WERI-Rb-1 (cell line): Measurements from ENCODE around the gene MYD88.
A peak's percentile ranks its signal among the peaks of the same experiment; 100 is the strongest.
"Not testable (repeated sequence)": the region's sequence is repeated elsewhere in the genome, so short reads cannot be mapped to it uniquely, and the experiment has no call there.

Source experiments
- DNase-seq: peaks from one replicate; pipeline ENCODE4 v3.0.0-alpha.2; 2020
- H3K27ac ChIP-seq: fragments of 250-450 bp; sonication (Bioruptor Pico); 2 replicates; pipeline ENCODE4 v1.5.1; 2020; ENCODE audit warnings: mild to moderate bottlenecking, moderate library complexity
- H3K27me3 ChIP-seq: fragments of 250-450 bp; sonication (Bioruptor Pico); 2 replicates; pipeline ENCODE4 v1.5.1; 2021; ENCODE audit warnings: mild to moderate bottlenecking, low read depth, moderate library complexity; ENCODE audit not compliant: insufficient read depth, severe bottlenecking
- H3K36me3 ChIP-seq: fragments of 250-450 bp; sonication (Bioruptor Pico); 2 replicates; pipeline ENCODE4 v1.5.1; 2020; ENCODE audit warnings: mild to moderate bottlenecking, moderate library complexity
- H3K4me3 ChIP-seq: 2 replicates; pipeline ENCODE4 v1.5.1; 2011; ENCODE audit warnings: low read depth, mild to moderate bottlenecking, control low read depth, low read length
- H3K9me3 ChIP-seq: fragments of 250-450 bp; sonication (Bioruptor Pico); 2 replicates; pipeline ENCODE4 v1.5.1; 2021; ENCODE audit warnings: mild to moderate bottlenecking, moderate library complexity; ENCODE audit not compliant: severe bottlenecking
- TF ChIP-seq, protein P1 (sequence below): IDR thresholded peaks from 2 replicates; pipeline ENCODE4 v1.5.1; 2011; ENCODE audit warnings: low read depth, mild to moderate bottlenecking, control low read depth, inconsistent platforms, low read length

The MYD88 gene

DNA sequence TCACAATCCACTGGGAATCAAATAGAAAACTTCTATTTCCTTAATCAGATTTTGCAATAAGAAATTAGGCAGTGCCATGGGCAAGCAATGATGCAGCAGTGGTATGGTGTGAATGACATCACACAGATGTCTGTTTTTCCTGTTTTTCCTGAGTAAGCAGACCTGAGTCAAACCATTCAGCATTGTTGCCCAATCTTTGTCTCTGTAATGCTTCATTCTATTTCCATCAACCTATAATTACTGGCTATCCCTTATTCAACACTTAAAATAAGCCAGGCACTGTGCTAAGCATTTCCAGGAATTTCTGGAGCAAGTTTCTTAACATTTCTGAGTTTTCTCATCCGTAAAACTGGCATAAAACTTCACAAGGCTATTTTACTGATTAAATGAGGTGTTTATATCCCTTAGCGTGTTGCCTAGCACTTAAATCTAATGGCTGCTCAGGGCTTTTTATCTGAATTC, 15.6 kb downstream of the MYD88 start:
- DNase-seq: no peak
- H3K4me3 ChIP-seq: no peak overlapping the region
- TF ChIP-seq, protein P1, sequence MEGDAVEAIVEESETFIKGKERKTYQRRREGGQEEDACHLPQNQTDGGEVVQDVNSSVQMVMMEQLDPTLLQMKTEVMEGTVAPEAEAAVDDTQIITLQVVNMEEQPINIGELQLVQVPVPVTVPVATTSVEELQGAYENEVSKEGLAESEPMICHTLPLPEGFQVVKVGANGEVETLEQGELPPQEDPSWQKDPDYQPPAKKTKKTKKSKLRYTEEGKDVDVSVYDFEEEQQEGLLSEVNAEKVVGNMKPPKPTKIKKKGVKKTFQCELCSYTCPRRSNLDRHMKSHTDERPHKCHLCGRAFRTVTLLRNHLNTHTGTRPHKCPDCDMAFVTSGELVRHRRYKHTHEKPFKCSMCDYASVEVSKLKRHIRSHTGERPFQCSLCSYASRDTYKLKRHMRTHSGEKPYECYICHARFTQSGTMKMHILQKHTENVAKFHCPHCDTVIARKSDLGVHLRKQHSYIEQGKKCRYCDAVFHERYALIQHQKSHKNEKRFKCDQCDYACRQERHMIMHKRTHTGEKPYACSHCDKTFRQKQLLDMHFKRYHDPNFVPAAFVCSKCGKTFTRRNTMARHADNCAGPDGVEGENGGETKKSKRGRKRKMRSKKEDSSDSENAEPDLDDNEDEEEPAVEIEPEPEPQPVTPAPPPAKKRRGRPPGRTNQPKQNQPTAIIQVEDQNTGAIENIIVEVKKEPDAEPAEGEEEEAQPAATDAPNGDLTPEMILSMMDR: no peak
- no peaks in the 10 kb centered on the region for H3K9me3 ChIP-seq
- no peaks in the 10 kb centered on the region for H3K27me3 ChIP-seq
- no peaks in the 10 kb centered on the region for H3K36me3 ChIP-seq
- no peak overlapping the region for H3K27ac ChIP-seq

DNA sequence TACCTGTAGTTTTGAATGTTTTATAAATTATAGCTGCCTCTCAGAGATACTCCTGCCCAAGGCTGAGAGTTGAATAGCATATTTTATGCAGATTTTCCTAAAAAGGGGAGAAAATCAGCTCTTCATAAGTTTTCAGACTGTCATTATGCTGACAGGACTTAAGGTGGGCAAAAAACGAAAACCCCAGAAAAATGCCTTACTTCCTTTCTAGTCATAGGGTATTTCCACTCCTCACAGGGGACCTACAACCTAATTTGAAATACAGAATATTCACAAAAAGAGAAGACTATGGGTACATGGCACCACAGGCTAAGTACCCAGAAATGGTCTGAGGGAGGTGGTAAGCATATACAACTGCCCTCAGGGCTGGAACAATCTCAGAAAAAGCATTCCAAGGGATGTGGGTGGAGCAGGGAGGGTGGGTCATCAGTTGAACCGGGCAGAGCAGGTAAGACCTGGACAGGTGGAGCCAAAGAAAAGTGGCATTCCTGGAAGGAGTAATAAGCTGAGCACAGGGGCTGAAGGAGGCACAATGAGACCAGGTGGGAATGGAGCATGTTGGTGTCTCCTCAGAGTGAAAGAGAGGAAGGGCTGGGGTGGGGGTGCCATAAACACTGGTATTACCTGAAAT, 16.3 kb downstream of the MYD88 start:
- Histone ChIP-seq H3K27me3 (no peaks in the 10 kb centered on the region), H3K36me3 (no peaks in the 10 kb centered on the region), H3K4me3 (no peak overlapping the region), H3K9me3 (no peaks in the 10 kb centered on the region), H3K27ac (no peak overlapping the region)
- no peak for DNase-seq
- TF ChIP-seq, protein P1: no peak

DNA sequence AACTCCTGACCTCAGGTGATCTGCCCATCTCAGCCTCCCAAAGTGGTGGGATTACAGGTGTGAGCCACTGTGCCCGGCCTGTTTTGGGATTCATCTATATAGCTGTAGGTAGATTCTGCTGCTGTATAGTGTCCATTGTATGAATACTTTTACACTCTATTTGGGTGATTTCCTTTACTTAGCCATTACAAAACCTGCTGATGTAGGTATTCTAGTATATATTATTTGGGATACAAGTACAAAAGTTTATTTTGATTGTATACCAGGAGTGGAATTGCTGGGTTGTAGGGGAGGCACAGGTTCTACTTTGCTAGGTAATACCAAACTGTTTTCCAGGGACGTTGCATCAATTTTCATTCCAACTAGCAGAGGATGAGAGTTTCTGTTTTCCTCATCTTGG, 17.4 kb downstream of the MYD88 start:
- TF ChIP-seq, protein P1: no peak
- Histone ChIP-seq H3K4me3 (no peak overlapping the region), H3K27ac (no peak overlapping the region), H3K36me3 (no peaks in the 10 kb centered on the region), H3K27me3 (no peaks in the 10 kb centered on the region), H3K9me3 (no peaks in the 10 kb centered on the region)
- DNase-seq: no peak

DNA sequence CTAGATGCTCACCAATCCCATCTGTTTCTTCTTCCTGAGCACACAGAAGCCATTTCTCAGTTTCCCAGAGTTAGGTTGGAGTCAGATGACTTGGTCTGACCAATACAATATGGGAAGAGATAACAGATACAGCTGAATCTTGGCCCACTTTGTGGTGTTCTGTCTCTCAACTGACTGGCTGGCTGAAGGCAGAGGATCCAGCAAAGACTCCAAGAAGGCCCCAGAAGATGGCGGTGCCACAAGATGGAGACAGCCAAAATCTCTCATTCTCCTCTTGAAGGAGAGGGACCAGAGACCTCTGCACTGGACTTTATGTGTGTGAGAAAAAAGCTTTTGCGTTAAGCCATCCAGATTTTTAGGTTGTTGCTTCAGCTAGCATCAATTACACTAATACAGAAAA, 18.7 kb downstream of the MYD88 start:
- H3K27me3 ChIP-seq: no peaks in the 10 kb centered on the region
- H3K4me3 ChIP-seq: no peak overlapping the region
- TF ChIP-seq, protein P1: no peak

DNA sequence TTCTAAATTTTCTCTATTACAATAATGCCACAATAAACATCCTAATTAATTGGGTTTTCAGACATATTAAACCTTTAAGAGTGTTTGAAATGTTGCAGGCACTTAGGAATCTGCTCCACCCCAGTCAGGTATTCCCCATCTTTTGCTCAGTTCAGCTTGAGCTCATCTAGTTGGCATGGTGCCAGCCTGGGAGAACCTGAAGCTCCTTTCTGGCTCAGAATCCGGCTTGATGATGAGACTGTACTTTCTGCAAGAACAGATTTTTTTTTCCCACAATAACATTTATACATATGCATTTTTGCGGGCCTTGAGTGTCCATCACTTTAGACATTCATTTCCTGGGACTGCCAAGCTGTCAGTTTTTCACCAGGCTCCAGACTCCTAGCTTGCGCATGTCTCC, 19.1 kb downstream of the MYD88 start:
- DNase-seq: no peak
- H3K27me3 ChIP-seq: no peaks in the 10 kb centered on the region
- no peaks in the 10 kb centered on the region for H3K9me3 ChIP-seq
- H3K4me3 ChIP-seq: no peak overlapping the region
- H3K27ac ChIP-seq: no peak overlapping the region
- H3K36me3 ChIP-seq: no peaks in the 10 kb centered on the region
- TF ChIP-seq, protein P1: no peak

More for the DNA sequence above, 18.7 kb downstream of the MYD88 start:
- no peaks in the 10 kb centered on the region for H3K36me3 ChIP-seq
- no peaks in the 10 kb centered on the region for H3K9me3 ChIP-seq
- H3K27ac ChIP-seq: no peak overlapping the region
- no peak for DNase-seq

DNA sequence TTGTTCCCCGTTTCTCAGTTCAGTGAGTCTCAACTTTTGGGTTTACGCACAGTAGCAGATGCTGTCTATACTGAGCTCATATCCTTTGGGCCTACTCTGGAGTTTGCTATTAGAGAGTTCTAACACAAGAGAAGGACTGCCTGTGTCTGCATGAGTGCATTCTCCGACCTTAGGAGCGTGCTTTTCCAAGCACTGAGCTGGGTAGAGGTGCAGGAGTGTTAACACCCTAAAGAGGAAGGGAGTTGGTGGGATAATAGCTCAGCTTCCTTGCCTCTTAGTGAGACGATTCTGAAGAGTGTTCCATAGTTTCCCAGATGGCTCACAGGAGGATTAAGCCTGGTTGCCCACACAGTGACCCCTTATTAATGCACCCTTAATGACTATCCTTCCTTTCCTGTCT, 20.0 kb downstream of the MYD88 start:
- H3K4me3 ChIP-seq: no peak overlapping the region
- no peaks in the 10 kb centered on the region for H3K9me3 ChIP-seq
- H3K27me3 ChIP-seq: no peaks in the 10 kb centered on the region
- peak; percentile 20 for DNase-seq
- H3K36me3 ChIP-seq: no peaks in the 10 kb centered on the region
- TF ChIP-seq, protein P1: no peak
- H3K27ac ChIP-seq: no peak overlapping the region

DNA sequence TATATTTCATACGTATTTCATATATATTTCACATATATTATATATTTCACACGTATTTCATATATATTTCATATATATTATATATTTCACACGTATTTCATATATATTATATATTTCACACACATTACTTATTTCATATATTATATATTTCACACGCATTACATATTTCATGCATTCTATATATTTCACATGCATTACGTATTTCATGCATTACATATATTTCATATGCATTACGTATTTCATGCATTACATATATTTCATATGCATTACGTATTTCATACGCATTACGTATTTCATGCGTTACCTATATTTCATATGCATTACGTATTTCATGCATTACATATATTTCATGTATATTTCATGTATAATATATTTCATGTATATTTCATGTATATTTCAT, 22.2 kb downstream of the MYD88 start:
- H3K9me3 ChIP-seq, H3K4me3 ChIP-seq, H3K36me3 ChIP-seq, H3K27me3 ChIP-seq, H3K27ac ChIP-seq, DNase-seq: not testable (repeated sequence)
